ENCODE results near the gene CSHL1. TPM values are rescaled to one million over a fixed set of nuclear protein-coding genes. Genes with fewer than 3 reads are reported as not detected.
A peak's percentile ranks its signal among the peaks of the same experiment; 100 is the strongest.

The CSHL1 gene
- polyA plus RNA-seq, 1 experiment: not detected

DNA sequence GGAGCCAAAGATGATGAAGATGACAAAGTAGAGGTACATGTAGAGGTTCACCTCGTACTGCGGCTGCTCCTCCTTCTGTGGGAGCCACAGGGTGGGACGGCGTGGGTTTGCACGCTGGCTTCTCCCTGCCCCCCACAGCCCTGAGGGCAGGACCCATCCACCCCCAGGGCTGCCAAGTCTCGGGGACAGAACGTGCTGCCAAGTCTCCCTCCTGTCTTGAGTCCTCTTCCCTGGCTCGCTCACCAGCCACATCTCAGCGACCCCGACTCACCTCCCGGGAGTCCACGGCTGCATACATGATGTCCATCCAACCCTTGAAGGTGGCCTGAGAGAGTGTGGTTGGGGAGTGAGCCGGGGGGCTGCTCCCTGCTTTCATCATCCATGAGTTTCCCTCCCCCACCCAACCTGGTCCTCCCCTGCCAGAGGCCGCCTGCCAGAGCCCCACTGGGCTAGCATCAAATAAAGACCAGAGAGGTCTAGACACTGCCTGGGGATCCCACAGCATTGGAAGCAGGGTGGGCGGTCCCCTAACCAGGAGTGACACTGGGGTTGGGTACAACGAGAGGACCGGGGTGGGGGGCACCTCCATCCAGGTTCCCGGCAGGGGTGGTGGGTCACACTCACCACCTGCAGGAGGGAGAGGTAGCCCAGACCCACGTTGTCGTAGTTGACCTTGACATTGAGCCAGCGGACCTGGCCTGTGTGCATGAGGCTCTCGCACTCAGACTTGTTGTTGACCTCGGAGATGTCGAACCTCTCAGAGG lies 33.9 kb upstream of the CSHL1 start:
- H3K9me3 ChIP-seq (ENCODE audit: control insufficient read depth, insufficient read depth, low read length): peaks cover 3% of the 10 kb centered on the region; the same call in 1 of the 2 replicates
- ChIA-PET POLR2A (no interaction called here), CTCF (interaction anchor here (1.6 to 3.1 kb wide), 5 partner anchors 10 to 189 kb away, joined by 8 to 45 read pairs (median 32); partner anchors contain the start of genes GH1 and ICAM2)
- H3K4me3 ChIP-seq (ENCODE audit: low read depth, low read length): no peak overlapping the region
- no peak for DNase-seq (ENCODE audit: low read depth, low spot score)
- no peak overlapping the region for H3K27ac ChIP-seq (ENCODE audit: low read depth, low read length)
- H3K27me3 ChIP-seq (ENCODE audit: control insufficient read depth, insufficient read depth, low read length): peaks cover 10% of the 10 kb centered on the region
- no peak for TF ChIP-seq CTCF (IDR thresholded peaks at IDR 0.05; ENCODE audit: low read depth, low read length)

GRCh38 chr17:63943745-63944144 lies 32.7 kb upstream of the CSHL1 start:
- peaks cover 3% of the 10 kb centered on the region; the same call in 1 of the 2 replicates for H3K9me3 ChIP-seq (ENCODE audit: control insufficient read depth, insufficient read depth, low read length)
- H3K27me3 ChIP-seq (ENCODE audit: control insufficient read depth, insufficient read depth, low read length): peaks cover 10% of the 10 kb centered on the region
- H3K27ac ChIP-seq (ENCODE audit: low read depth, low read length): no peak overlapping the region
- DNase-seq (ENCODE audit: low read depth, low spot score): no peak
- CTCF ChIA-PET: no interaction called here
- TF ChIP-seq CTCF (IDR thresholded peaks at IDR 0.05; ENCODE audit: low read depth, low read length): 0 out of 2 replicates have a peak, but pooled peaks have one; percentile 22
- POLR2A ChIA-PET: no interaction called here
- no peak overlapping the region for H3K4me3 ChIP-seq (ENCODE audit: low read depth, low read length)

- H3K9me3 ChIP-seq (ENCODE audit: control insufficient read depth, insufficient read depth, low read length): peaks cover 3% of the 10 kb centered on the region; the same call in 1 of the 2 replicates
- TF ChIP-seq CTCF (IDR thresholded peaks at IDR 0.05; ENCODE audit: low read depth, low read length): no peak
- peaks cover 3% of the 10 kb centered on the region for H3K27me3 ChIP-seq (ENCODE audit: control insufficient read depth, insufficient read depth, low read length)
- CTCF ChIA-PET: no interaction called here
- no peak for DNase-seq (ENCODE audit: low read depth, low spot score)
- no peak overlapping the region for H3K4me3 ChIP-seq (ENCODE audit: low read depth, low read length)
- POLR2A ChIA-PET: no interaction called here
- no peak overlapping the region for H3K27ac ChIP-seq (ENCODE audit: low read depth, low read length)
Observed at GRCh38 chr17:63942309-63942985, 31.4 kb upstream of the CSHL1 start.

- Histone ChIP-seq H3K27ac (ENCODE audit: low read depth, low read length) (no peak overlapping the region), H3K9me3 (ENCODE audit: control insufficient read depth, insufficient read depth, low read length) (peaks cover 3% of the 10 kb centered on the region; the same call in 1 of the 2 replicates), H3K27me3 (ENCODE audit: control insufficient read depth, insufficient read depth, low read length) (peaks cover 3% of the 10 kb centered on the region), H3K4me3 (ENCODE audit: low read depth, low read length) (no peak overlapping the region)
- POLR2A ChIA-PET: no interaction called here
- CTCF ChIA-PET: no interaction called here
- no peak for TF ChIP-seq CTCF (IDR thresholded peaks at IDR 0.05; ENCODE audit: low read depth, low read length)
- no peak for DNase-seq (ENCODE audit: low read depth, low spot score)
Observed at GRCh38 chr17:63941751-63942150, 30.7 kb upstream of the CSHL1 start.

DNA sequence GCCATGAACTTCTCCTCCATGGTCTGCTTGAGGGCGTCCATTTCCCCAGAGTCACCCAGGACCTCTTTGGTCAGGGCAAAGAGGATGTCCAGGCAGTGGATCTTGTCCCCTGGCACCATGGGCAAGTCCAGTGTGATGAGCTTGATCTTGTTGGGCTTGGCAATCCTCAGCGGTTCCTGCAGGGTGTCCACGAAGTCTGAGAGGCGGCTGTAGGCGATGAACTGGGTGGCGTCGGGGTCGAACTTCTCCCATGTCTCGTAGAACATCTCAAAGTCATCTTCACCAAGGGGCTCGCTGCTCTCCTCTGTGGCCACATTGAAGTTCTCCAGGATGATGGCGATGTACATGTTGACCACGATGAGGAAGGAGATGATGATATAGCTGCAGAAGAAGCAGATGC lies 30.1 kb upstream of the CSHL1 start:
- no peak for TF ChIP-seq CTCF (IDR thresholded peaks at IDR 0.05; ENCODE audit: low read depth, low read length)
- Histone ChIP-seq H3K27me3 (ENCODE audit: control insufficient read depth, insufficient read depth, low read length) (peaks cover 3% of the 10 kb centered on the region), H3K4me3 (ENCODE audit: low read depth, low read length) (no peak overlapping the region), H3K27ac (ENCODE audit: low read depth, low read length) (no peak overlapping the region), H3K9me3 (ENCODE audit: control insufficient read depth, insufficient read depth, low read length) (peaks cover 3% of the 10 kb centered on the region; the same call in 1 of the 2 replicates)
- ChIA-PET POLR2A (no interaction called here), CTCF (no interaction called here)
- no peak for DNase-seq (ENCODE audit: low read depth, low spot score)
